LNCaP clone FGC (cell line): Measurements from ENCODE around the gene IGFBP5.

Source experiments
- DNase-seq: peaks from one replicate; pipeline ENCODE4 v3.0.0-alpha.2; 2011; ENCODE audit warnings: low read depth
- H3K4me3 ChIP-seq: 2 replicates; pipeline ENCODE4 v1.5.1; 2011; ENCODE audit warnings: mild to moderate bottlenecking, low read depth, low read length, control low read depth
- CTCF ChIP-seq: IDR thresholded peaks from 2 replicates; pipeline ENCODE4 v1.5.1; 2012; ENCODE audit warnings: mild to moderate bottlenecking; ENCODE audit not compliant: control insufficient read depth, insufficient read depth; ENCODE audit errors: extremely low read depth

The IGFBP5 gene

GRCh38 chr2:216643986-216644659, 51.2 kb downstream of the IGFBP5 start:
- no peak for TF ChIP-seq CTCF
- no peak overlapping the region for H3K4me3 ChIP-seq

GRCh38 chr2:216637472-216637871, 57.9 kb downstream of the IGFBP5 start:
- no peak for DNase-seq
- H3K4me3 ChIP-seq = no peak overlapping the region
- no peak for TF ChIP-seq CTCF

More at GRCh38 chr2:216643986-216644659, 51.2 kb downstream of the IGFBP5 start:
- DNase-seq = no peak

GRCh38 chr2:216636551-216637450, 58.5 kb downstream of the IGFBP5 start:
- TF ChIP-seq CTCF = no peak
- no peak overlapping the region for H3K4me3 ChIP-seq
- no peak for DNase-seq

GRCh38 chr2:216635701-216636550, 59.4 kb downstream of the IGFBP5 start:
- TF ChIP-seq CTCF = no peak
- H3K4me3 ChIP-seq = no peak overlapping the region
- DNase-seq = no peak

GRCh38 chr2:216635171-216635570, 60.2 kb downstream of the IGFBP5 start:
- peak overlapping the region; percentile 65; the same call in 1 of the 2 replicates for H3K4me3 ChIP-seq
- DNase-seq = no peak
- no peak for TF ChIP-seq CTCF

- no peak for TF ChIP-seq CTCF
- no peak for DNase-seq
- H3K4me3 ChIP-seq = peak overlapping the region; percentile 65
Measured at GRCh38 chr2:216634370-216635148, 60.8 kb downstream of the IGFBP5 start.
